ENCODE results near the gene CRB2.

- TF ChIP-seq CTCF (conservative IDR thresholded peaks at IDR 0.05; ENCODE audit: low read depth, low read length) (no peak), RAD21 (IDR thresholded peaks at IDR 0.05; ENCODE audit: low read length) (no peak), USF2 (IDR thresholded peaks at IDR 0.05; ENCODE audit: low read depth, low read length) (no peak), MAFK (IDR thresholded peaks at IDR 0.05; ENCODE audit: low read depth, low read length) (no peak), RFX5 (IDR thresholded peaks at IDR 0.05; ENCODE audit: low read depth, low read length) (no peak), CHD1 (IDR thresholded peaks at IDR 0.05; ENCODE audit: low read depth, low read length) (no peak), POLR2A (IDR thresholded peaks at IDR 0.05; ENCODE audit: low read depth, low read length) (no peak), MXI1 (IDR thresholded peaks at IDR 0.05; ENCODE audit: borderline replicate concordance, low read depth, low read length) (no peak), BHLHE40 (IDR thresholded peaks at IDR 0.05; ENCODE audit: low read depth, low read length) (no peak), FOS (IDR thresholded peaks at IDR 0.05; ENCODE audit: low read depth, low read length) (no peak), MAZ (IDR thresholded peaks at IDR 0.05; ENCODE audit: borderline replicate concordance, low read depth, low read length) (no peak), NFE2L2 (IDR thresholded peaks at IDR 0.05; ENCODE audit: low read depth, low read length) (no peak)
These were observed 38.6 kb downstream of the CRB2 start for GRCh38 chr9:123394291-123395235.

All from IMR-90 (cell line).